C4-2B (cell line): ENCODE results near the gene ALDOA.

Experiments
- H3K27ac ChIP-seq: fragments of 450-650 bp; 2 replicates; pipeline ENCODE4 v1.5.1; 2017
- ZFX ChIP-seq: fragments of 450-650 bp; IDR thresholded peaks from 2 replicates; pipeline ENCODE4 v1.6.1; 2017
- TF ChIP-seq, protein P1 (sequence below): fragments of 450-650 bp; conservative IDR thresholded peaks from 2 replicates; pipeline ENCODE4 v1.5.1; 2017; ENCODE audit warnings: mild to moderate bottlenecking

The ALDOA gene

GRCh38 chr16:30094541-30095165, 29.1 kb downstream of the ALDOA start:
- TF ChIP-seq ZFX = no peak
- no peak overlapping the region for H3K27ac ChIP-seq

DNA sequence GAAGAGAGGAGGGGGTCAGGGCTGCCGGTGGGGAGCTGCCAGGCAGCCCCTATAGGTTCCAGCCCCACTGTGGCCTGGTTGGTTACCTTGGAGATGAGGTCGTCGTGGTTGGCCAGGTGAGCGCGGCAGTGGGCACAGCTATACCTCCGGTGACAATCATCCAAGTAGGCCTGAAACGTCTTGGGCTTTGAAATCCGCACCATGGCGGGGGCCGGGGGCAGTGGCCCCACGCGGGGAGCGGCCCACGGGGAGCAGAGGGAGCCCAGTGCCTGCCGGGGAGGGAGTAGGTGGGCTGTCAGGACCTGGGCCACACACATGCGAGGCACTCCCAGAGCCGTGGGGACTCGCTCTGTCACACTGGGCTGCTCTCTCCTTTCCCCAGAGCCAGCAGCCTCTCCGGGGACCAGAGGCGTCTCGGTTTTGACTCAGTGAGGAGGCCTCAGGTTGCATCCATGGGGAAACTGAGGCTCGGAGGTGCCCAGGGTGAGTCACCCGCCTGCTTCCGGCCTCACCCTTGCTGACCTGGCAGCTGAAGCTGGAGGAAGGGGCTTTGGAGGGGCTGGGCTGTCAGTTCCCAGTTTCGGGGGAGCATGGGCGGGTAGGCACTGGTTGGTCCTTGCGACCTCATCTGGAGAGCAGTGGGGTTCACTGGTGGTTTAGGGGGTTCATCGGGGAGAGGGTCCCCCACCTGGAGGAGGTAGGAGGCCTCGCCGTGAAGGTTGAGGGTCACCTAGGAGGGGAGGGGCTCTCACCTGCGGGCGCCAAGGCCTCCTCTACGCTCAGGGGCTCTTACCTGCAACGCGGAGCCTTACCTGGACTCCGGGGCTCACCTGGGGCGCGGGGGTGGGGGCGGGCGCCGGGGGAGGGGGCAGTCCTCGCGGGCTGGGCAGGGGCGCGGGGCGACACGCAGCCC, 29.9 kb downstream of the ALDOA start:
- TF ChIP-seq, protein P1, sequence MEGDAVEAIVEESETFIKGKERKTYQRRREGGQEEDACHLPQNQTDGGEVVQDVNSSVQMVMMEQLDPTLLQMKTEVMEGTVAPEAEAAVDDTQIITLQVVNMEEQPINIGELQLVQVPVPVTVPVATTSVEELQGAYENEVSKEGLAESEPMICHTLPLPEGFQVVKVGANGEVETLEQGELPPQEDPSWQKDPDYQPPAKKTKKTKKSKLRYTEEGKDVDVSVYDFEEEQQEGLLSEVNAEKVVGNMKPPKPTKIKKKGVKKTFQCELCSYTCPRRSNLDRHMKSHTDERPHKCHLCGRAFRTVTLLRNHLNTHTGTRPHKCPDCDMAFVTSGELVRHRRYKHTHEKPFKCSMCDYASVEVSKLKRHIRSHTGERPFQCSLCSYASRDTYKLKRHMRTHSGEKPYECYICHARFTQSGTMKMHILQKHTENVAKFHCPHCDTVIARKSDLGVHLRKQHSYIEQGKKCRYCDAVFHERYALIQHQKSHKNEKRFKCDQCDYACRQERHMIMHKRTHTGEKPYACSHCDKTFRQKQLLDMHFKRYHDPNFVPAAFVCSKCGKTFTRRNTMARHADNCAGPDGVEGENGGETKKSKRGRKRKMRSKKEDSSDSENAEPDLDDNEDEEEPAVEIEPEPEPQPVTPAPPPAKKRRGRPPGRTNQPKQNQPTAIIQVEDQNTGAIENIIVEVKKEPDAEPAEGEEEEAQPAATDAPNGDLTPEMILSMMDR = no peak

DNA sequence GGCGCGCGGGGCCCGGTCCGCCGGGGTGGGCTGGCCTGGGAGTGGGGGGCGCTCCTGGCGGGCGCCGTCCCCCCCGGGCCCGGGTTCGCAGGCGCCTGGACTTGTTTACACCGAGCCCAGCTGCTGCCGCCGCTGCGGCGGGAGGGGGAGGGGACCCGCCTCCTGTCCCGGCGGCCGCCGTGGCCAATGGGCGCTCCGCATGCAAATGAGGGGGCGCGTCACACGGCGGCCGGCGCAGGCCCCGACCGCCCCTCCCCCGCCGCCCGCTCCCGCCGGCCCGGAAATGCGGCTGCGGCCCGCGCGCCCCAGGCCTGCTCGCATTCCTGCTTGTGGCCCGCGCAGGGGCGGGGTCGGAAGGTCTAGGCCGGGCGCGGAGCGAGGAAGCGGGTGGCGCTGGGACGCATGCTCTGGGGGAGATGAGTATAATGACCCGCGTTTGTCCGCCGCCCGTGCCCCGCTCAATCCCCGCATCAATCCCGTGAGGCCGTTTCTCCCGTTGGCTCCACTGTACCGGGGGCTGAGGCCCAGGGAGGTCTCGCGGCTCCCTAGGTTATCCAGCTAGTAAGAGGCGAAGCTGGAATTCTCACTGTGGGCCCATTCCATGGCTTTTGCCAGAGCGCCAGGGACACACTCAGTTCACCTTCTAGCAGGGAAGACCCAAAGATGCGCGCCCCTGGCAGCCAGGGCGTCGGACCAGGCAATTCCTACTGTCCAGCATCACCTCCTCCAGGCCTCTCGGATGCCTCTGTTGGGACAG, 30.7 kb downstream of the ALDOA start, which contains the start of gene YPEL3:
Gene YPEL3 (minus strand): TSS at position 109 of the 757 bp plus-strand sequence. CDS start 731 bp downstream, outside the sequence.
- H3K27ac ChIP-seq = peak within 1 kb of the TSS; percentile 61
- TF ChIP-seq, protein P1 = no peak
- peak; percentile 42; the same call in 1 of the 2 replicates for TF ChIP-seq ZFX

More for the DNA sequence above, 29.9 kb downstream of the ALDOA start:
- peak overlapping the region; percentile 61 for H3K27ac ChIP-seq

- TF ChIP-seq, protein P1 = no peak
- TF ChIP-seq ZFX = no peak
- H3K27ac ChIP-seq = peak overlapping the region; percentile 61
Measured at GRCh38 chr16:30096862-30097563, 31.5 kb downstream of the ALDOA start.

DNA sequence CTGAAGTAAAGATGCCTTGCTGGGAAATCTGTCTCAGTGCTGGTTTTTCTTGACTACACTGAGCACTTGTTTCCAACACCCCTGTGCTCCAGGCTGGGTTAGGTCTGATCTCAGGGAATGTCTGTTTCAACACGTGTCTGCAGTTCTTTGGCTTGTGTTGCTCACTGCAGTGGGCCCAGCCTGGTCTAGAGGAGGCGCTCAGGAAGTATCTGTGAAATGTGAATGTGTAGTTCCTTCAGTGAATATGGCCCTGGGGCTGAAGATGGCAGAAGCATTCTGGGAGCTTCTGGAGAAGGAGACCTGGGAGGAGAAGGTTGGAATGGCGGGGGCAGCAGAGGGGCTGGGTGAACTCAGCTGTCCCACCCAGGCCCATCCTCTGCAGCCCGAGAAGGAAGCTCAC, 38.5 kb downstream of the ALDOA start:
- peak overlapping the region; percentile 17 for H3K27ac ChIP-seq
- TF ChIP-seq ZFX = no peak
- TF ChIP-seq, protein P1 = no peak

DNA sequence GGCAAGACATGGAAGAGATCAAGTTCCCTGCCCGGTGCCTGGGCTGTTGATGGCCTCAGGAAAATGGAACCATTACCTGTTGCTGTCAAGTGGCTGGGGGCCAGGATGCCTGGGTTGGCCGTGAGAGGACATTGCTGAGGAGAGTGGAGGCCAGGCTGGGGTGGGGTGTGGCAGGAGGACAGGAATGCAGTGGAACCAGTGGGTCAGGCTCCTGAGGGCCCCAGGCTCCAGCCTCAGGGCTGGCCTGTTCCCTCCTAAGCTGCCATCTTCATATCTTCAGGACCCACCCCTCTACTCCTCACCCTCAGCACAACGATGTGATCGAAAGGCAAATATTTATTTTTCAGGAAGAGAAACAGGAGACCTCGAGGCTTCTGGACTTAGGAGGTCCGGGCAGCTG, 38.9 kb downstream of the ALDOA start:
- peak overlapping the region; percentile 17 for H3K27ac ChIP-seq
- TF ChIP-seq, protein P1 = no peak
- TF ChIP-seq ZFX = no peak
